ENCODE measurements around the gene TMEM178B. TPM values are rescaled to one million over a fixed set of nuclear protein-coding genes. Genes with fewer than 3 reads are reported as not detected.
A peak's percentile ranks its signal among the peaks of the same experiment; 100 is the strongest.
"Not testable (repeated sequence)": the region's sequence is repeated elsewhere in the genome, so short reads cannot be mapped to it uniquely, and the experiment has no call there.

The TMEM178B gene
- total and polyA plus RNA-seq, 3 experiments from 2014 or later, result 0.02 to 1.1 (median 0.97) TPM

- Histone ChIP-seq H3K36me3 (ENCODE audit: insufficient read depth, low read length) (no peaks in the 10 kb centered on the region), H3K9me3 (ENCODE audit: low read length) (no peaks in the 10 kb centered on the region), H3K4me3 (ENCODE audit: low read length) (no peak overlapping the region), H3K27ac (ENCODE audit: low read depth, low read length) (no peak overlapping the region), H3K4me1 (ENCODE audit: insufficient read depth, low read length) (no peaks in the 10 kb centered on the region), H3K27me3 (ENCODE audit: insufficient read depth, low read length, poor library complexity, severe bottlenecking) (no peaks in the 10 kb centered on the region)
- no peaks in the 10 kb centered on the region for H3K4me1 Mint-ChIP-seq
- POLR2A ChIA-PET, result no interaction called here
- CTCF ChIA-PET, result no interaction called here
- H3K36me3 Mint-ChIP-seq, result no peaks in the 10 kb centered on the region
- H3K27ac Mint-ChIP-seq, result peak overlapping the region in 1 of 8 donors; percentile 27
- H3K9me3 Mint-ChIP-seq, result no peaks in the 10 kb centered on the region
- peaks cover 11 to 12% of the 10 kb centered on the region in 2 donors for H3K27me3 Mint-ChIP-seq
- no peak overlapping the region for H3K4me3 Mint-ChIP-seq
- no peak for DNase-seq
Measured at GRCh38 chr7:141393056-141393455, 319.2 kb downstream of the TMEM178B start.

DNA sequence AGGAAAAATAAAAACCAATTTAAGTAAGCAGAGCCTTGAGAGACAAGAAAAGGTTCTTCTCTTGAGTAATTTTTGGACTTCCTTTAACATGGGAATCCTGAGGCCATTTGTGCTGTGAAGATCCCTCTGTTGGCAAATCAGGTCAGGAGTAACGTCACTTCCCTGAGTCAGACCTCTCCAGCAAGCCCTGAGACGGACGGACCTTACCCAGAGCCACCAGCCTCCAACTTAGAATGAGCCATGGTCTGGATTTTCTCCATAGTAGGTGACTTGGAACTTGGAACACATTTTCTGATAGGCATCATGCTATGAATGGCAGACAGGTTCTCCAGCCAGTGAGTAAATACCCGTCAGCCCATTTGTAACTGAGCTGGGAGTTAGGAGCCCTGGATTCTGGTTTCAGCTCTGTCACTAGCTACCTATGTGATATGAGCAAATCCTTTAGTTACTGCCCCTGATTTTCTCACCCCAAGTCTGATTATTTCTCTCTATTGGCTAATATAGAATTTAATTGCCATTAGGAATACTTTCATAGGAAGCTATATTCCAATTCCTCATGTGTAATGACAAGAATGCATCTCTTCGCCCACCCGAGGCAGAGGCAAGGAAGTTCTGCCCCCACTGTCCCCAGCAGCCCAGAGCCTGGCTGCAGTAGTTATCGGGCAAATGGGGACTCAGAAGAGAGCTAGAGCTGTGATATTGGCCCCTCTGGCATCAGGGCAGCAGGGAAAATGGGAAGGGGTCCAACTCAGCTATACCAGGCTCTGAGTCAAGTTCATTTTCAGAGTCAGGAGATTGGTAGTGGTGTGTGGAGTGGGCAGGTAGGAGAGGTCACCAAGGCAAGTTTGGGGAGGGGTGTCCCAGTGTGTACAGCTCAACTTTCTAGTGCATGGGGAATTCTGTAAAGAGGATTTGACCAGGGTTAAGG is 323.6 kb downstream of the TMEM178B start:
- Histone ChIP-seq H3K27ac (ENCODE audit: low read depth, low read length) (no peak overlapping the region), H3K36me3 (ENCODE audit: insufficient read depth, low read length) (no peaks in the 10 kb centered on the region), H3K4me1 (ENCODE audit: insufficient read depth, low read length) (no peaks in the 10 kb centered on the region), H3K9me3 (ENCODE audit: low read length) (no peaks in the 10 kb centered on the region), H3K4me3 (ENCODE audit: low read length) (no peak overlapping the region), H3K27me3 (ENCODE audit: insufficient read depth, low read length, poor library complexity, severe bottlenecking) (no peaks in the 10 kb centered on the region)
- no peak for DNase-seq
- Mint-ChIP-seq H3K27ac (peak overlapping the region in 1 of 8 donors; percentile 56), H3K27me3 (peaks cover 8 to 16% of the 10 kb centered on the region in 2 donors), H3K36me3 (no peaks in the 10 kb centered on the region), H3K4me3 (no peak overlapping the region), H3K4me1 (no peaks in the 10 kb centered on the region), H3K9me3 (no peaks in the 10 kb centered on the region)
- ChIA-PET CTCF (interaction anchor here (1.0 kb wide), 1 partner anchor 11 kb away, joined by 3 read pairs; no protein-coding TSS in a partner anchor), POLR2A (no interaction called here)

DNA sequence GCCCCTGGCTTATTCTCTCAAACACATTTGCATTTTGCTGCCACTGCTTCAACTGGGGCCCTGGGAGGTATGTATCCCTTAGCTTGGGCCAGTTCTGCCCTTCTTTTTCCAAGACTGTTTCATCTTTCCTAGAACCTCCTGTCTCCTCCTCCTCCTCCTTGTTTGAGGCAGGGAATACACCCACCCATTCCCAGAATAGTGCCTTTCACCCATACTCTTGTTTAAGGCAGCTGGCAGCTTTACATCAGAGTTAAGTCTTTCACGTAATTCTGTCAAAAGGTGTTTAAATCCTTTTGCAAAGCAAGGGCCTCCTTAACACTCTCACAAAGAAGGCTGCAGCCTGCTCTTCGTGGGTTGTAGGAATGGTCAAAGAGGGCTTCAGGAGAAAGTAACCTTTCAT is 326.5 kb downstream of the TMEM178B start:
- no peaks in the 10 kb centered on the region for H3K9me3 ChIP-seq (ENCODE audit: low read length)
- H3K4me1 ChIP-seq (ENCODE audit: insufficient read depth, low read length), result no peaks in the 10 kb centered on the region
- Mint-ChIP-seq H3K4me1 (no peaks in the 10 kb centered on the region), H3K27me3 (peaks cover 4 to 13% of the 10 kb centered on the region in 2 donors), H3K36me3 (no peaks in the 10 kb centered on the region), H3K9me3 (no peaks in the 10 kb centered on the region), H3K27ac (no peak overlapping the region), H3K4me3 (no peak overlapping the region)
- POLR2A ChIA-PET, result no interaction called here
- no peak overlapping the region for H3K27ac ChIP-seq (ENCODE audit: low read depth, low read length)
- H3K27me3 ChIP-seq (ENCODE audit: insufficient read depth, low read length, poor library complexity, severe bottlenecking), result no peaks in the 10 kb centered on the region
- no peaks in the 10 kb centered on the region for H3K36me3 ChIP-seq (ENCODE audit: insufficient read depth, low read length)
- DNase-seq, result no peak
- H3K4me3 ChIP-seq (ENCODE audit: low read length), result no peak overlapping the region
- CTCF ChIA-PET, result no interaction called here

DNA sequence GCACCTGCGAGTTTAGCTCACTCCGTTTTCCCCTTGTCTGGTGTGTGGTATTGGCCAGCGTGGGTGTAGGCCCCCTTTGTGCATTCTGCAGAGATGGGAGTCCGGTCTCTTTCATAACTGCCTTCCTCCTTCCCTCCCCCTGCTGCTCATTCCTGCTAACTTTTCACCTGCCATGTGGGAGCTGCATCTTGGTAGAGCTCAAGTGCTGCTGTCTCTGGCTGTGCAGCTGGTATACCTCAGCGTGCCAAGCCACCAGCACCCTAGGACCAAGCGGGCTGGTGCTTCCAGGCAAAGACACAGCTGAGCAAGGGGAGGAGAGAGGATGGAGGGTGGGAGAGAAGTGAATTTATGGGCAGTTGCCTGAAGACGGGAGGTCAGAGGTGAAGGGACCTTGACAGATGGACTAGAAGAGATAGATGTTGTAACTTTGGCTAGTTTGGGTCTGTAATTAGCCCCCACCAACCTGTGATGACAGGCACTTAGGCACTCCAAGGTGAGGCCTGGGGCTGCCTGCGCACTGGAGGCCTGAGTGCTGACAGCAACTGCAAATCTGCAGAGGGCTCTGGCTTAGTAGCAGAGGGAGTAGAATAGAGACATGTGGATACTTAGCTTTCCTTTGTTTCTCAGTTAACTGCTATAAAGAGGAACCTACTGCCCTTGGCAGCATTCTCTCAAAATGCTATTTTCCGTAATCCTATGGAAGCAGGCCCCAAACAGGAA is 328.6 kb downstream of the TMEM178B start:
- ChIA-PET CTCF (no interaction called here), POLR2A (no interaction called here)
- no peak for DNase-seq
- no peaks in the 10 kb centered on the region for H3K9me3 ChIP-seq (ENCODE audit: low read length)
- no peak overlapping the region for H3K27ac Mint-ChIP-seq
- H3K9me3 Mint-ChIP-seq, result no peaks in the 10 kb centered on the region
- H3K36me3 Mint-ChIP-seq, result no peaks in the 10 kb centered on the region
- peaks cover 4 to 8% of the 10 kb centered on the region in 2 donors for H3K27me3 Mint-ChIP-seq
- H3K27ac ChIP-seq (ENCODE audit: low read depth, low read length), result no peak overlapping the region
- H3K4me1 Mint-ChIP-seq, result no peaks in the 10 kb centered on the region
- H3K36me3 ChIP-seq (ENCODE audit: insufficient read depth, low read length), result no peaks in the 10 kb centered on the region
- H3K4me1 ChIP-seq (ENCODE audit: insufficient read depth, low read length), result no peaks in the 10 kb centered on the region
- no peak overlapping the region for H3K4me3 ChIP-seq (ENCODE audit: low read length)
- no peak overlapping the region for H3K4me3 Mint-ChIP-seq
- no peaks in the 10 kb centered on the region for H3K27me3 ChIP-seq (ENCODE audit: insufficient read depth, low read length, poor library complexity, severe bottlenecking)

DNA sequence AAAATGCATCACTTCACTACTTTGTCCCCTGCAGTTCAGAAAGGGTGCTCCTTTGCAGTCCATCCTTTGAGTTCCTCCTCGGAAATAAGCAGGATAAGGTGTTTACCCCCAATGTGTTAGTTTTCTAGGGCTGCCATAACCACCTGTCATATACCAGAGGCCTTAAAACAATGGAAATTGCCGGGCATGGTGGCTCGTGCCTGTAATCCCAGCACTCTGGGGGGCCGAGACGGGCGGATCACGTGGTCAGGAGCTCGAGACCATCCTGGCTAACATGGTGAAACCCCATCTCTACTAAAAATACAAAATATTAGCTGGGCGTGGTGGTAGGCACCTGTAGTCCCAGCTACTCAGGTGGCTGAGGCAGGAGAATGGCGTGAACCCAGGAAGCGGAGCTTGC is 330.0 kb downstream of the TMEM178B start:
- H3K4me3 Mint-ChIP-seq; H3K4me1 ChIP-seq (ENCODE audit: insufficient read depth, low read length); H3K4me3 ChIP-seq (ENCODE audit: low read length); POLR2A ChIA-PET; H3K9me3 Mint-ChIP-seq; DNase-seq; H3K27ac Mint-ChIP-seq; H3K36me3 ChIP-seq (ENCODE audit: insufficient read depth, low read length); H3K27me3 Mint-ChIP-seq; H3K4me1 Mint-ChIP-seq; H3K27me3 ChIP-seq (ENCODE audit: insufficient read depth, low read length, poor library complexity, severe bottlenecking); H3K9me3 ChIP-seq (ENCODE audit: low read length); CTCF ChIA-PET; H3K27ac ChIP-seq (ENCODE audit: low read depth, low read length); H3K36me3 Mint-ChIP-seq: not testable (repeated sequence)

DNA sequence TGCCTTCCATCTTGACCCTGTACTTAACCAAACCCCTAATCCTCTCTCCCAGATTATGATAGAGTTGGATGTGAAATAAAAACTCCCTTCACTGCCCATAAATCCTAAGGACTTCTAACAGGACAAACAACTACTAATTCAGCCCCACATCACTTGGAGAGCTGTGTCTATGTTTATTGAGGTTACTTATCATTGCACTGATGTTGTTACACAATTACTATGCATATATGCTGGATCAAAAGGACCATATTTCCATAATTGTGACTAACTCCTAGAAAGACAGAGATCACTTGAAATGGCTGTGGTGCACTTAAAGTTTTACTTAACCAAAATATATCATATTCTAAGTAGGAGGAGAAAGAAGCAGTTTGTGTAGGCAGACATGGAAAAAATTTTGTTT is 332.5 kb downstream of the TMEM178B start:
- H3K9me3 ChIP-seq (ENCODE audit: low read length), result no peaks in the 10 kb centered on the region
- DNase-seq, result no peak
- no peak overlapping the region for H3K27ac ChIP-seq (ENCODE audit: low read depth, low read length)
- no peaks in the 10 kb centered on the region for H3K36me3 ChIP-seq (ENCODE audit: insufficient read depth, low read length)
- Mint-ChIP-seq H3K4me1 (no peaks in the 10 kb centered on the region), H3K9me3 (no peaks in the 10 kb centered on the region), H3K27me3 (peaks cover 2 to 3% of the 10 kb centered on the region in 2 donors), H3K27ac (no peak overlapping the region), H3K36me3 (no peaks in the 10 kb centered on the region), H3K4me3 (peak overlapping the region in 1 of 7 donors; percentile 1)
- no peaks in the 10 kb centered on the region for H3K27me3 ChIP-seq (ENCODE audit: insufficient read depth, low read length, poor library complexity, severe bottlenecking)
- CTCF ChIA-PET, result no interaction called here
- H3K4me1 ChIP-seq (ENCODE audit: insufficient read depth, low read length), result no peaks in the 10 kb centered on the region
- POLR2A ChIA-PET, result no interaction called here
- no peak overlapping the region for H3K4me3 ChIP-seq (ENCODE audit: low read length)

GRCh38 chr7:141407893-141408292 is 334.0 kb downstream of the TMEM178B start:
- H3K4me3 ChIP-seq (ENCODE audit: low read length), result no peak overlapping the region
- Mint-ChIP-seq H3K4me1 (no peaks in the 10 kb centered on the region), H3K4me3 (no peak overlapping the region), H3K27ac (no peak overlapping the region), H3K9me3 (no peaks in the 10 kb centered on the region), H3K27me3 (peaks cover 4 to 7% of the 10 kb centered on the region in 2 donors), H3K36me3 (no peaks in the 10 kb centered on the region)
- no peaks in the 10 kb centered on the region for H3K4me1 ChIP-seq (ENCODE audit: insufficient read depth, low read length)
- DNase-seq, result no peak
- no peaks in the 10 kb centered on the region for H3K36me3 ChIP-seq (ENCODE audit: insufficient read depth, low read length)
- POLR2A ChIA-PET, result no interaction called here
- CTCF ChIA-PET, result interaction anchor here (1.3 kb wide), 1 partner anchor 10 kb away, joined by 3 read pairs; no protein-coding TSS in a partner anchor
- no peak overlapping the region for H3K27ac ChIP-seq (ENCODE audit: low read depth, low read length)
- H3K9me3 ChIP-seq (ENCODE audit: low read length), result no peaks in the 10 kb centered on the region
- no peaks in the 10 kb centered on the region for H3K27me3 ChIP-seq (ENCODE audit: insufficient read depth, low read length, poor library complexity, severe bottlenecking)

- CTCF ChIA-PET, result interaction anchor here (1.3 kb wide), 1 partner anchor 11 kb away, joined by 3 read pairs; no protein-coding TSS in a partner anchor
Measured at GRCh38 chr7:141408440-141408839, 334.6 kb downstream of the TMEM178B start.

More at GRCh38 chr7:141408440-141408839, 334.6 kb downstream of the TMEM178B start:
- H3K4me3 ChIP-seq (ENCODE audit: low read length), result no peak overlapping the region
- H3K27ac ChIP-seq (ENCODE audit: low read depth, low read length), result no peak overlapping the region
- H3K4me3 Mint-ChIP-seq, result no peak overlapping the region
- POLR2A ChIA-PET, result no interaction called here
- no peaks in the 10 kb centered on the region for H3K36me3 ChIP-seq (ENCODE audit: insufficient read depth, low read length)
- no peaks in the 10 kb centered on the region for H3K9me3 ChIP-seq (ENCODE audit: low read length)
- no peaks in the 10 kb centered on the region for H3K36me3 Mint-ChIP-seq
- no peaks in the 10 kb centered on the region for H3K27me3 ChIP-seq (ENCODE audit: insufficient read depth, low read length, poor library complexity, severe bottlenecking)
- H3K4me1 ChIP-seq (ENCODE audit: insufficient read depth, low read length), result no peaks in the 10 kb centered on the region
- DNase-seq, result no peak
- no peaks in the 10 kb centered on the region for H3K4me1 Mint-ChIP-seq
- no peak overlapping the region for H3K27ac Mint-ChIP-seq
- H3K27me3 Mint-ChIP-seq, result peaks cover 4 to 7% of the 10 kb centered on the region in 2 donors
- H3K9me3 Mint-ChIP-seq, result no peaks in the 10 kb centered on the region
